Activated CD4-positive, alpha-beta T cell treated with anti-CD3 and anti-CD28 coated beads for 4 hours (primary cell): ENCODE results near the gene THOP1.

Experiments used
- DNase-seq, 2 donors: peaks; one replicate each; pipeline ENCODE4 v3.0.0-alpha.2; 2020

THOP1 gene

GRCh38 chr19:2804156-2805004 is 19.1 kb downstream of the THOP1 start:
- no peak for DNase-seq

GRCh38 chr19:2805261-2805900 is 20.1 kb downstream of the THOP1 start:
- DNase-seq = no peak

GRCh38 chr19:2805991-2806649 is 20.8 kb downstream of the THOP1 start:
- DNase-seq = no peak

- no peak for DNase-seq
Measured at GRCh38 chr19:2806736-2807378, 21.6 kb downstream of the THOP1 start.

- DNase-seq = no peak
Measured at GRCh38 chr19:2807379-2808128, 22.3 kb downstream of the THOP1 start.

- no peak for DNase-seq
Measured at GRCh38 chr19:2808129-2808941, 23.0 kb downstream of the THOP1 start.

- DNase-seq = no peak
Measured at GRCh38 chr19:2809387-2810140, 24.3 kb downstream of the THOP1 start.

GRCh38 chr19:2810141-2811091 is 25.1 kb downstream of the THOP1 start:
- DNase-seq = no peak

- no peak for DNase-seq
Measured at GRCh38 chr19:2811221-2811722, 26.0 kb downstream of the THOP1 start.

GRCh38 chr19:2811735-2812413 is 26.6 kb downstream of the THOP1 start:
- no peak for DNase-seq

GRCh38 chr19:2812414-2813234 is 27.3 kb downstream of the THOP1 start:
- DNase-seq = no peak

- no peak for DNase-seq
Measured at GRCh38 chr19:2813235-2814160, 28.2 kb downstream of the THOP1 start.

GRCh38 chr19:2814426-2814825 is 29.1 kb downstream of the THOP1 start:
- DNase-seq = no peak

GRCh38 chr19:2815191-2815614 is 29.9 kb downstream of the THOP1 start:
- DNase-seq = no peak

GRCh38 chr19:2815923-2816322 is 30.6 kb downstream of the THOP1 start:
- DNase-seq = no peak

GRCh38 chr19:2816641-2817040 is 31.3 kb downstream of the THOP1 start:
- DNase-seq = no peak
